Stimulated activated CD8-positive, alpha-beta memory T cell treated with anti-CD3 and anti-CD28 coated beads, Interleukin-15, amount 100 ng/mL, for 1 hour (primary cell): ENCODE data around the gene ALDH16A1.

ENCODE experiments used
- DNase-seq: peaks from one replicate; pipeline ENCODE4 v3.0.0-alpha.2; 2020; ENCODE audit warnings: low read depth

Gene ALDH16A1

GRCh38 chr19:49488863-49489537 lies 36.0 kb downstream of the ALDH16A1 start:
- DNase-seq, result no peak

GRCh38 chr19:49489601-49490167 lies 36.7 kb downstream of the ALDH16A1 start:
- no peak for DNase-seq

- no peak for DNase-seq
These were observed 37.4 kb downstream of the ALDH16A1 start for GRCh38 chr19:49490287-49491029.

GRCh38 chr19:49491030-49491803 lies 38.2 kb downstream of the ALDH16A1 start:
- no peak for DNase-seq

- no peak for DNase-seq
These were observed 39.0 kb downstream of the ALDH16A1 start for GRCh38 chr19:49491804-49492572.

GRCh38 chr19:49492573-49493405 lies 39.8 kb downstream of the ALDH16A1 start:
- no peak for DNase-seq

GRCh38 chr19:49496574-49497008 lies 43.6 kb downstream of the ALDH16A1 start:
- DNase-seq, result no peak

GRCh38 chr19:49497047-49497788 lies 44.2 kb downstream of the ALDH16A1 start:
- DNase-seq, result no peak

- no peak for DNase-seq
These were observed 44.7 kb downstream of the ALDH16A1 start for GRCh38 chr19:49497789-49498103.

- DNase-seq, result no peak
These were observed 45.5 kb downstream of the ALDH16A1 start for GRCh38 chr19:49498475-49498874.

GRCh38 chr19:49499030-49499670 lies 46.1 kb downstream of the ALDH16A1 start:
- no peak for DNase-seq

- no peak for DNase-seq
These were observed 50.0 kb downstream of the ALDH16A1 start for GRCh38 chr19:49502866-49503581.

GRCh38 chr19:49503582-49503962 lies 50.5 kb downstream of the ALDH16A1 start:
- no peak for DNase-seq

- peak; percentile 64 for DNase-seq
These were observed 53.6 kb downstream of the ALDH16A1 start for GRCh38 chr19:49506575-49507105.

- no peak for DNase-seq
These were observed 54.9 kb downstream of the ALDH16A1 start for GRCh38 chr19:49507803-49508494.

GRCh38 chr19:49512970-49513745 lies 60.1 kb downstream of the ALDH16A1 start:
- DNase-seq, result no peak

- no peak for DNase-seq
These were observed 60.7 kb downstream of the ALDH16A1 start for GRCh38 chr19:49513746-49514118.
